Endothelial cell of umbilical vein (primary cell): ENCODE data around the gene TDO2. TPM values are rescaled to one million over a fixed set of nuclear protein-coding genes. Genes with fewer than 3 reads are reported as not detected.

Experiments used
- BruUV-seq: library from RNA; stranded (reverse); fragments of 400-500 nt; replicated peaks from 2 replicates; lab custom pipeline; 2021; lab: Mats Ljungman, UMichigan
- CTCF ChIA-PET: fragments of 300-600, 350-600 bp; sonication (Branson Sonifier 250); formaldehyde crosslinking; loops from one replicate; lab custom pipeline; 2021; ENCODE audit warnings: antibody characterized with exemption, inconsistent platforms; lab: Charles Lee
- POLR2A ChIA-PET: fragments of 300-600, 350-600 bp; sonication (Branson Sonifier 250); formaldehyde crosslinking; loops from one replicate; lab custom pipeline; 2021; ENCODE audit warnings: antibody characterized with exemption, inconsistent platforms; lab: Charles Lee
- DNase-seq: peaks from one replicate; pipeline ENCODE4 v3.0.0-alpha.2; 2011; ENCODE audit warnings: low read depth, low spot score
- FAIRE-seq: peaks from 2 replicates; lab custom pipeline; 2011; peaks lifted over from hg19 to GRCh38; lab: Jason Lieb, UNC
- H2AFZ ChIP-seq: 2 replicates; pipeline ENCODE4 v1.6.0; 2012; ENCODE audit warnings: low read depth, low read length, control low read depth, inconsistent platforms
- H3K27ac ChIP-seq: 2 replicates; pipeline ENCODE4 v1.5.1; 2011; ENCODE audit warnings: low read depth, mild to moderate bottlenecking, control low read depth, low read length, moderate library complexity; ENCODE audit not compliant: insufficient read depth
- H3K27me3 ChIP-seq, 2 experiments: 2 replicates each; pipeline versions ENCODE4 v1.6.0 to v1.6.1; 2011; ENCODE audit warnings: low read length in 2 of 2, mixed read lengths in 1 of 2; ENCODE audit not compliant: control insufficient read depth in 2 of 2, insufficient read depth in 2 of 2
- H3K36me3 ChIP-seq, 2 experiments: 2 replicates in 1 of 2; 3 replicates in 1 of 2; pipeline ENCODE4 v1.5.1; 2011; ENCODE audit warnings: low read length in 2 of 2, mild to moderate bottlenecking in 1 of 2, moderate library complexity in 1 of 2; ENCODE audit not compliant: control insufficient read depth in 2 of 2, insufficient read depth in 2 of 2; ENCODE audit errors: extremely low read depth in 1 of 2
- H3K4me1 ChIP-seq: 3 replicates; pipeline ENCODE4 v1.5.1; 2011; ENCODE audit warnings: mild to moderate bottlenecking, low read length; ENCODE audit not compliant: control insufficient read depth, insufficient read depth; ENCODE audit errors: extremely low read depth
- H3K4me2 ChIP-seq: 2 replicates; pipeline ENCODE4 v1.6.1; 2011; ENCODE audit warnings: low read length, control low read depth, mixed read lengths; ENCODE audit not compliant: insufficient read depth
- H3K4me3 ChIP-seq, 3 experiments: fragments of 200-600 bp in 1 of 3; sonication (generic), shearing (Covaris generic) in 1 of 3; replicated peaks in 1 of 3; 2 replicates each; pipeline ENCODE4 v1.5.1; 2011 to 2016; ENCODE audit warnings: control low read depth in 3 of 3, low read length in 3 of 3, mild to moderate bottlenecking in 2 of 3, inconsistent platforms in 1 of 3, low read depth in 1 of 3, moderate library complexity in 1 of 3; ENCODE audit not compliant: insufficient read depth in 1 of 3
- H3K79me2 ChIP-seq: 2 replicates; pipeline ENCODE4 v1.6.0; 2012; ENCODE audit warnings: low read length, inconsistent platforms; ENCODE audit not compliant: control insufficient read depth, insufficient read depth
- H3K9ac ChIP-seq: replicated peaks from 2 replicates; pipeline ENCODE3; 2011; ENCODE audit warnings: low read length, control low read depth; ENCODE audit not compliant: insufficient read depth; ENCODE audit errors: extremely low read depth
- H3K9me1 ChIP-seq: replicated peaks from 3 replicates; pipeline ENCODE4 v1.6.0; 2011; ENCODE audit warnings: mild to moderate bottlenecking, low read length; ENCODE audit not compliant: control insufficient read depth, insufficient read depth; ENCODE audit errors: extremely low read depth
- H3K9me3 ChIP-seq: replicated peaks from 2 replicates; pipeline ENCODE4 v1.5.1; 2012; ENCODE audit warnings: low read length, inconsistent platforms; ENCODE audit not compliant: control insufficient read depth, insufficient read depth
- H4K20me1 ChIP-seq: replicated peaks from 2 replicates; pipeline ENCODE3; 2011; ENCODE audit warnings: mild to moderate bottlenecking, low read length; ENCODE audit not compliant: control insufficient read depth, insufficient read depth; ENCODE audit errors: extremely low read depth
- CTCF ChIP-seq, 2 donors: IDR thresholded peaks; 1 replicate in 1 of 2; 2 replicates in 1 of 2; pipeline ENCODE4 v1.5.1; 2011; ENCODE audit warnings: low read length in 2 of 2, mild to moderate bottlenecking in 2 of 2, moderate library complexity in 2 of 2, control low read depth in 1 of 2, inconsistent platforms in 1 of 2, low read depth in 1 of 2; ENCODE audit not compliant: insufficient read depth in 1 of 2; ENCODE audit errors: extremely low read depth in 1 of 2
- EZH2 ChIP-seq: IDR thresholded peaks from 2 replicates; pipeline ENCODE4 v1.6.1; 2012; ENCODE audit warnings: borderline replicate concordance, low read depth, mild to moderate bottlenecking, moderate library complexity, low read length, inconsistent platforms; ENCODE audit not compliant: severe bottlenecking
- FOS ChIP-seq: IDR thresholded peaks from 2 replicates; pipeline ENCODE4 v1.6.1; 2011; ENCODE audit warnings: mild to moderate bottlenecking, low read length, moderate library complexity, borderline replicate concordance; ENCODE audit not compliant: insufficient read depth
- GATA2 ChIP-seq: IDR thresholded peaks from 2 replicates; pipeline ENCODE4 v1.7.0; 2011; ENCODE audit warnings: low read depth, mild to moderate bottlenecking, moderate library complexity, mixed read lengths, low read length; ENCODE audit not compliant: insufficient read length, insufficient read depth
- JUN ChIP-seq: IDR thresholded peaks from 2 replicates; pipeline ENCODE4 v1.6.1; 2011; ENCODE audit warnings: borderline replicate concordance, low read depth; ENCODE audit not compliant: insufficient read length, insufficient read depth
- MAX ChIP-seq: IDR thresholded peaks from 2 replicates; pipeline ENCODE4 v1.6.1; 2011; ENCODE audit not compliant: insufficient read depth, insufficient read length
- MYC ChIP-seq: IDR thresholded peaks from one replicate; pipeline ENCODE4 v1.6.1; 2011; ENCODE audit warnings: mild to moderate bottlenecking, low read depth, low read length
- POLR2A ChIP-seq: IDR thresholded peaks from 2 replicates; pipeline ENCODE4 v1.6.1; 2012; ENCODE audit warnings: low read depth, mild to moderate bottlenecking, control low read depth, low read length
- POLR2AphosphoS5 ChIP-seq: IDR thresholded peaks from 2 replicates; pipeline ENCODE4 v1.6.1; 2012; ENCODE audit warnings: low read depth, mild to moderate bottlenecking, control low read depth, low read length, moderate library complexity; ENCODE audit not compliant: insufficient read depth
- dilution Hi-C: fragments of 300-500 bp; cut with MboI; formaldehyde crosslinking; loops from one replicate; pipeline ENCODE4 v1.15.0; 2019; ENCODE audit warnings: low sequenced_read_pairs; ENCODE audit not compliant: extremely low pct_ligation_motif_present
- intact Hi-C: fragments of 100-400 bp; cut with micrococcal nuclease; formaldehyde crosslinking; loops from one replicate; pipeline ENCODE4 v1.10.0; 2022
- polyA plus RNA-seq, 4 experiments: library from polyadenylated mRNA; depleted of rRNA in 3 of 4; stranded (reverse) in 3 of 4; unstranded in 1 of 4; fragments of >200 nt; gene quantifications; 2 replicates each; pipeline versions ENCODE4 v1.2.1 to v1.2.3, GENCODE V29; 2011 to 2012; ENCODE audit warnings: missing spikeins in 1 of 4
- total RNA-seq: library from RNA; stranded (reverse); gene quantifications from 2 replicates; pipeline ENCODE4 v1.2.3, GENCODE V29; 2021

The TDO2 gene
- total and polyA plus RNA-seq, 2 donors (not counting 3 experiments of a cell fraction or from before 2014, with no cell fraction given) = not detected

GRCh38 chr4:155944516-155944915 lies 41.0 kb downstream of the TDO2 start:
- H4K20me1 ChIP-seq = no peaks in the 10 kb centered on the region
- no peak for FAIRE-seq
- dilution Hi-C loops (no loop called here), intact Hi-C loops (no loop called here)
- TF ChIP-seq POLR2AphosphoS5 (no peak), JUN (no peak), MAX (no peak)
- no peaks in the 10 kb centered on the region for H3K79me2 ChIP-seq
- H3K4me3 ChIP-seq = no peak overlapping the region
- ChIA-PET CTCF (interaction anchor here (0.6 to 2.5 kb wide), 3 partner anchors 8 to 540 kb away, joined by 3 to 26 read pairs (median 4); partner anchors contain the start of gene CTSO), POLR2A (no interaction called here)
- H3K36me3 ChIP-seq = peaks cover 0 to 2% of the 10 kb centered on the region in 2 experiments
- H3K4me2 ChIP-seq = no peak overlapping the region
- no peak overlapping the region for H3K9ac ChIP-seq
- no peak overlapping the region for H2AFZ ChIP-seq
- H3K9me3 ChIP-seq = no peaks in the 10 kb centered on the region
- BruUV-seq = no TSS peak
- H3K27ac ChIP-seq = no peak overlapping the region
- H3K27me3 ChIP-seq = no peaks in the 10 kb centered on the region
- no peaks in the 10 kb centered on the region for H3K4me1 ChIP-seq
- no peaks in the 10 kb centered on the region for H3K9me1 ChIP-seq
- no peak for DNase-seq

- CTCF ChIA-PET = no interaction called here
- Histone ChIP-seq H2AFZ (no peak overlapping the region), H3K9ac (no peak overlapping the region), H3K4me3 (no peak overlapping the region), H3K27ac (no peak overlapping the region), H3K4me1 (no peaks in the 10 kb centered on the region), H3K36me3 (no peaks in the 10 kb centered on the region), H3K27me3 (no peaks in the 10 kb centered on the region), H3K9me1 (no peaks in the 10 kb centered on the region), H4K20me1 (no peaks in the 10 kb centered on the region), H3K9me3 (no peaks in the 10 kb centered on the region), H3K79me2 (no peaks in the 10 kb centered on the region), H3K4me2 (no peak overlapping the region)
- TF ChIP-seq MAX (no peak), CTCF (IDR thresholded peaks at IDR 0.05; ENCODE audit: extremely low read depth in 1 of 2, insufficient read depth in 1 of 2, low read depth in 1 of 2, low read length in 2 of 2) (no peak), GATA2 (no peak), JUN (no peak), EZH2 (no peak), POLR2AphosphoS5 (no peak), MYC (no peak), FOS (no peak), POLR2A (no peak)
- FAIRE-seq (no peak), DNase-seq (no peak)
- POLR2A ChIA-PET = no interaction called here
- BruUV-seq = no TSS peak
- dilution Hi-C loops = no loop called here
- intact Hi-C loops = no loop called here
Observed at GRCh38 chr4:155946486-155946885, 43.0 kb downstream of the TDO2 start.
